ENCODE results near the gene PCBP3. TPM values are rescaled to one million over a fixed set of nuclear protein-coding genes. Genes with fewer than 3 reads are reported as not detected.

Gene PCBP3
- polyA plus RNA-seq, 1 donor from 2014 or later: 1.7 TPM

DNA sequence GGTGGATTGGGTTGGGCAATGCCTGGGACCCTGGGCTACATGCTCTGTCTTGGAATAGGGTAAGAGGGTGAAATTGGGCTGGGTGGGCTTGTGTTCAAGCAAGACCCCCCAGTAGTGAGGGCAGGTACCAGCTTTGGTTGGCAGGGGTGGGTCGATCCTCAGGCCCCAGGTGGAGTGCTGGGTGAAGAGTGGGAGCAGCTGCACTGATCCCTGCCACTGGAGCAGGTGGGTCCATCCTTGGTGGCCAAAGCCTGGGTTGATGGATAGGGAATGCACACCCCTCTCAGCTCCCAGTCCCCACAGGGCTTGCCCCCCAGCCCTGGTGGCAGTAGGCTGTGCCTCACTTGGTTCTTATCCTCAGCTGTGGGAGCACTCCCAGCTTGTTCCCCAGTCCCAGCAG is 135.2 kb downstream of the PCBP3 start:
- Histone ChIP-seq H2AFZ (ENCODE audit: low read depth, low read length) (no peak overlapping the region), H3K4me2 (ENCODE audit: low read length) (no peak overlapping the region), H3K9me2 (ENCODE audit: insufficient read depth, low read length) (no peaks in the 10 kb centered on the region), H4K20me1 (ENCODE audit: insufficient read depth) (no peaks in the 10 kb centered on the region), H3K4me3 (ENCODE audit: low read length) (no peak overlapping the region), H3K36me3 (ENCODE audit: insufficient read depth, low read length) (no peaks in the 10 kb centered on the region), H3K27me3 (ENCODE audit: insufficient read depth, low read depth, low read length) (no peaks in the 10 kb centered on the region), H3K9ac (ENCODE audit: low read length) (no peak overlapping the region), H3K27ac (ENCODE audit: low read length) (no peak overlapping the region), H3K9me3 (ENCODE audit: low read length) (peaks cover 4% of the 10 kb centered on the region), H3F3A (ENCODE audit: insufficient read depth, low read length, poor library complexity, severe bottlenecking) (no peaks in the 10 kb centered on the region), H3K79me2 (replicated peaks; ENCODE audit: insufficient read depth, low read length) (no peaks in the 10 kb centered on the region)
- TF ChIP-seq, protein P1, sequence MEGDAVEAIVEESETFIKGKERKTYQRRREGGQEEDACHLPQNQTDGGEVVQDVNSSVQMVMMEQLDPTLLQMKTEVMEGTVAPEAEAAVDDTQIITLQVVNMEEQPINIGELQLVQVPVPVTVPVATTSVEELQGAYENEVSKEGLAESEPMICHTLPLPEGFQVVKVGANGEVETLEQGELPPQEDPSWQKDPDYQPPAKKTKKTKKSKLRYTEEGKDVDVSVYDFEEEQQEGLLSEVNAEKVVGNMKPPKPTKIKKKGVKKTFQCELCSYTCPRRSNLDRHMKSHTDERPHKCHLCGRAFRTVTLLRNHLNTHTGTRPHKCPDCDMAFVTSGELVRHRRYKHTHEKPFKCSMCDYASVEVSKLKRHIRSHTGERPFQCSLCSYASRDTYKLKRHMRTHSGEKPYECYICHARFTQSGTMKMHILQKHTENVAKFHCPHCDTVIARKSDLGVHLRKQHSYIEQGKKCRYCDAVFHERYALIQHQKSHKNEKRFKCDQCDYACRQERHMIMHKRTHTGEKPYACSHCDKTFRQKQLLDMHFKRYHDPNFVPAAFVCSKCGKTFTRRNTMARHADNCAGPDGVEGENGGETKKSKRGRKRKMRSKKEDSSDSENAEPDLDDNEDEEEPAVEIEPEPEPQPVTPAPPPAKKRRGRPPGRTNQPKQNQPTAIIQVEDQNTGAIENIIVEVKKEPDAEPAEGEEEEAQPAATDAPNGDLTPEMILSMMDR (IDR thresholded peaks at IDR 0.05; ENCODE audit: poor library complexity, severe bottlenecking): no peak
- TF ChIP-seq, protein P2, sequence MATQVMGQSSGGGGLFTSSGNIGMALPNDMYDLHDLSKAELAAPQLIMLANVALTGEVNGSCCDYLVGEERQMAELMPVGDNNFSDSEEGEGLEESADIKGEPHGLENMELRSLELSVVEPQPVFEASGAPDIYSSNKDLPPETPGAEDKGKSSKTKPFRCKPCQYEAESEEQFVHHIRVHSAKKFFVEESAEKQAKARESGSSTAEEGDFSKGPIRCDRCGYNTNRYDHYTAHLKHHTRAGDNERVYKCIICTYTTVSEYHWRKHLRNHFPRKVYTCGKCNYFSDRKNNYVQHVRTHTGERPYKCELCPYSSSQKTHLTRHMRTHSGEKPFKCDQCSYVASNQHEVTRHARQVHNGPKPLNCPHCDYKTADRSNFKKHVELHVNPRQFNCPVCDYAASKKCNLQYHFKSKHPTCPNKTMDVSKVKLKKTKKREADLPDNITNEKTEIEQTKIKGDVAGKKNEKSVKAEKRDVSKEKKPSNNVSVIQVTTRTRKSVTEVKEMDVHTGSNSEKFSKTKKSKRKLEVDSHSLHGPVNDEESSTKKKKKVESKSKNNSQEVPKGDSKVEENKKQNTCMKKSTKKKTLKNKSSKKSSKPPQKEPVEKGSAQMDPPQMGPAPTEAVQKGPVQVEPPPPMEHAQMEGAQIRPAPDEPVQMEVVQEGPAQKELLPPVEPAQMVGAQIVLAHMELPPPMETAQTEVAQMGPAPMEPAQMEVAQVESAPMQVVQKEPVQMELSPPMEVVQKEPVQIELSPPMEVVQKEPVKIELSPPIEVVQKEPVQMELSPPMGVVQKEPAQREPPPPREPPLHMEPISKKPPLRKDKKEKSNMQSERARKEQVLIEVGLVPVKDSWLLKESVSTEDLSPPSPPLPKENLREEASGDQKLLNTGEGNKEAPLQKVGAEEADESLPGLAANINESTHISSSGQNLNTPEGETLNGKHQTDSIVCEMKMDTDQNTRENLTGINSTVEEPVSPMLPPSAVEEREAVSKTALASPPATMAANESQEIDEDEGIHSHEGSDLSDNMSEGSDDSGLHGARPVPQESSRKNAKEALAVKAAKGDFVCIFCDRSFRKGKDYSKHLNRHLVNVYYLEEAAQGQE (IDR thresholded peaks at IDR 0.05; ENCODE audit: borderline replicate concordance): no peak
- TF ChIP-seq MXI1 (conservative IDR thresholded peaks at IDR 0.05; ENCODE audit: poor library complexity, severe bottlenecking) (no peak), EP300 (conservative IDR thresholded peaks at IDR 0.05; ENCODE audit: poor library complexity, severe bottlenecking) (no peak), RAD21 (conservative IDR thresholded peaks at IDR 0.05) (no peak), SMC3 (conservative IDR thresholded peaks at IDR 0.05; ENCODE audit: poor library complexity) (no peak), EZH2 (IDR thresholded peaks at IDR 0.05; ENCODE audit: borderline replicate concordance, insufficient read depth, low read length, poor library complexity, severe bottlenecking) (no peak), TAF1 (IDR thresholded peaks at IDR 0.05; ENCODE audit: low read depth) (no peak), POLR2AphosphoS5 (IDR thresholded peaks at IDR 0.05) (no peak)

DNA sequence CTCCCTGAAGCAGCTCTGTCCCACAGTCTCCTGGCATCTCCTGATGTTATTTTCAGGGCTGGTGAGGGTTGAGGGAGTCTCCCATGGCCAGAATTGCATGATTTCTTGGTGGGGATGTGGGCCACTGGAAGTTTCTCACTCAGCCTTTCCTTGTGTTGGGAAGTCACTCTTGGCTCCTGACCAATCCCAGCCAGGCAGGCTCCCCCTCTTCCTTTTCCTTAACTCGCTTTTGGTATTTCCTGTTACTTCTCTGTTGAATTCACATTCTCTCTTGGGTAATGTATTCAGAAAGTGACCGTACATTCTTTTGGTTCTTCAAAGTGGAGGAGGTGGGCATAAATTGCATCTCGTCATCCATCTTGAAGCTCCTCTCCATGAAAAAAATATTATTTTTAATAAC is 135.7 kb downstream of the PCBP3 start:
- H2AFZ ChIP-seq (ENCODE audit: low read depth, low read length): no peak overlapping the region
- no peaks in the 10 kb centered on the region for H3K79me2 ChIP-seq (replicated peaks; ENCODE audit: insufficient read depth, low read length)
- no peak overlapping the region for H3K4me3 ChIP-seq (ENCODE audit: low read length)
- H3K27ac ChIP-seq (ENCODE audit: low read length): no peak overlapping the region
- no peak overlapping the region for H3K9ac ChIP-seq (ENCODE audit: low read length)
- no peaks in the 10 kb centered on the region for H3K36me3 ChIP-seq (ENCODE audit: insufficient read depth, low read length)
- TF ChIP-seq, protein P2 (IDR thresholded peaks at IDR 0.05; ENCODE audit: borderline replicate concordance): no peak
- no peak for TF ChIP-seq EZH2 (IDR thresholded peaks at IDR 0.05; ENCODE audit: borderline replicate concordance, insufficient read depth, low read length, poor library complexity, severe bottlenecking)
- no peak for TF ChIP-seq EP300 (conservative IDR thresholded peaks at IDR 0.05; ENCODE audit: poor library complexity, severe bottlenecking)
- TF ChIP-seq, protein P1 (IDR thresholded peaks at IDR 0.05; ENCODE audit: poor library complexity, severe bottlenecking): no peak
- TF ChIP-seq MXI1 (conservative IDR thresholded peaks at IDR 0.05; ENCODE audit: poor library complexity, severe bottlenecking): no peak
- no peak for TF ChIP-seq SMC3 (conservative IDR thresholded peaks at IDR 0.05; ENCODE audit: poor library complexity)
- no peak for TF ChIP-seq POLR2AphosphoS5 (IDR thresholded peaks at IDR 0.05)
- no peak for TF ChIP-seq RAD21 (conservative IDR thresholded peaks at IDR 0.05)
- TF ChIP-seq TAF1 (IDR thresholded peaks at IDR 0.05; ENCODE audit: low read depth): no peak
- no peak overlapping the region for H3K4me2 ChIP-seq (ENCODE audit: low read length)
- no peaks in the 10 kb centered on the region for H3K27me3 ChIP-seq (ENCODE audit: insufficient read depth, low read depth, low read length)
- H3F3A ChIP-seq (ENCODE audit: insufficient read depth, low read length, poor library complexity, severe bottlenecking): no peaks in the 10 kb centered on the region
- H3K9me2 ChIP-seq (ENCODE audit: insufficient read depth, low read length): no peaks in the 10 kb centered on the region
- H4K20me1 ChIP-seq (ENCODE audit: insufficient read depth): no peaks in the 10 kb centered on the region
- H3K9me3 ChIP-seq (ENCODE audit: low read length): peaks cover 4% of the 10 kb centered on the region

Data from neural cell (in vitro differentiated cells).